Measurements from ENCODE around the gene MROH2A. TPM values are rescaled to one million over a fixed set of nuclear protein-coding genes. Genes with fewer than 3 reads are reported as not detected.

The MROH2A gene
- total RNA-seq, 4 donors from 2014 or later = not detected

GRCh38 chr2:233792720-233793119 lies 14.6 kb downstream of the MROH2A start:
- no peak for TF ChIP-seq CTCF (IDR thresholded peaks at IDR 0.05; ENCODE audit: low read depth)

- TF ChIP-seq CTCF (IDR thresholded peaks at IDR 0.05; ENCODE audit: low read depth) = no peak
Observed at GRCh38 chr2:233793465-233794127, 15.5 kb downstream of the MROH2A start.

GRCh38 chr2:233794128-233794658 lies 16.1 kb downstream of the MROH2A start:
- no peak for TF ChIP-seq CTCF (IDR thresholded peaks at IDR 0.05; ENCODE audit: low read depth)

- no peak for TF ChIP-seq CTCF (IDR thresholded peaks at IDR 0.05; ENCODE audit: low read depth)
Observed at GRCh38 chr2:233795735-233796171, 17.6 kb downstream of the MROH2A start.

GRCh38 chr2:233796254-233796653 lies 18.1 kb downstream of the MROH2A start:
- TF ChIP-seq CTCF (IDR thresholded peaks at IDR 0.05; ENCODE audit: low read depth) = no peak

GRCh38 chr2:233798335-233799086 lies 20.4 kb downstream of the MROH2A start:
- no peak for TF ChIP-seq CTCF (IDR thresholded peaks at IDR 0.05; ENCODE audit: low read depth)

GRCh38 chr2:233799087-233799665 lies 21.0 kb downstream of the MROH2A start:
- TF ChIP-seq CTCF (IDR thresholded peaks at IDR 0.05; ENCODE audit: low read depth) = no peak
